ENCODE data around the gene IL1F10.

The IL1F10 gene

DNA sequence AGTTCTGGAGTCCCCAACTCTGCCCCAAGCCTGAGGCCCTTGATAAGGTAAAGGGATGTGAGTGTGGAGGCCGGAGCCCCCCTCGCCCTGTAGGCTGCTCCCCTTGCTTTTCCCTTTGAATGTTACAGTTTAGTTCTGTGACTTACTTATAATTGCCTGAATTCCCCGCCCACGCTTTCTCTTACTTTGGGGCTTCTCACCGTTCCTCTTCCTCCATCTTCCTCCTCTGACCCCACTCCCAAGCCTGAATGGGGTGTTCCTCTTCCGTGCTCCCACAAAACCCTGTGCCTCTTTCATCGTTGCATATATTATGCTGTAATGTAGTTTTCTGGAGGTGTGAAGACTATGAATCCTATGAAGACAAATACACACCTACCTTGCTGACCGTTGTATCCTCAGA, 44.7 kb downstream of the IL1F10 start:
- no peak for DNase-seq (ENCODE audit: low read depth in 2 of 2)

DNA sequence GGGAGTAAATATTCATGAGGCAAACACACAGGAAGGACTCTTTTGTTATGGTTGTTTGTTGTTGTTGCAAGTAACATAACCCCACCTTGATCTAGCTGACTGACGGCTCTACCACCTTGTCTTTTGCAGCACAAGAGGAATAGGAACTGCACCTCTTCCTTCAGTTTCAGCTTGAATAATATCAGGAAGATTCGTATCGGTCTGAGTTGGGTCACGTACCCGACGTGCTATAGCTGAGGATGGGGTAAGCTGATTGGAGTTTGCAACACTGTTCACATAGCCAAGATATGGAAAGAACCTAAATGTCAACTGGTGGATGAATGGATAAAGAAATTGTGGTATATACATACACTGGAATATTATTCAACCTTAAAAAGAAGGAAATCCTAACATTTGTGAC, 45.1 kb downstream of the IL1F10 start:
- no peak for DNase-seq (ENCODE audit: low read depth in 2 of 2)

DNA sequence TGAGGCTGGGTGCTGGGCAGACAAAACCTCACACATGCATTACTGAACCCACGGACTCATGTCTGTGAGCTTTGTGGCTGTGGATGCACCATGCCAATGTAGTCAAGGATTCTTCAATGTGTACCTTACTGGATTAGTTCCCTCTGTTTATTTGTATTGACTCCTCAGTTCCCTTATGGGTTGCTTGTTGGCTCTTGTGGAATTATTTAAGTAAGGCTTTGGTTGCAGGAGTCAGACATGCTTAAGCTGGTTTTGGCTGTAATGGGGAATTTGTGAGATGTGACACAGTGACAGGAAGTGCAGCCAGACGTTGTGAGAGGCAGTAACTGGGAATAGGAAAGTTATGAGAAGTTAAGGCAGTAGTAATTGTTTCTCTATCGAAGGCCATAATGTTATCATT, 46.0 kb downstream of the IL1F10 start:
- DNase-seq (ENCODE audit: low read depth in 2 of 2): no peak

DNA sequence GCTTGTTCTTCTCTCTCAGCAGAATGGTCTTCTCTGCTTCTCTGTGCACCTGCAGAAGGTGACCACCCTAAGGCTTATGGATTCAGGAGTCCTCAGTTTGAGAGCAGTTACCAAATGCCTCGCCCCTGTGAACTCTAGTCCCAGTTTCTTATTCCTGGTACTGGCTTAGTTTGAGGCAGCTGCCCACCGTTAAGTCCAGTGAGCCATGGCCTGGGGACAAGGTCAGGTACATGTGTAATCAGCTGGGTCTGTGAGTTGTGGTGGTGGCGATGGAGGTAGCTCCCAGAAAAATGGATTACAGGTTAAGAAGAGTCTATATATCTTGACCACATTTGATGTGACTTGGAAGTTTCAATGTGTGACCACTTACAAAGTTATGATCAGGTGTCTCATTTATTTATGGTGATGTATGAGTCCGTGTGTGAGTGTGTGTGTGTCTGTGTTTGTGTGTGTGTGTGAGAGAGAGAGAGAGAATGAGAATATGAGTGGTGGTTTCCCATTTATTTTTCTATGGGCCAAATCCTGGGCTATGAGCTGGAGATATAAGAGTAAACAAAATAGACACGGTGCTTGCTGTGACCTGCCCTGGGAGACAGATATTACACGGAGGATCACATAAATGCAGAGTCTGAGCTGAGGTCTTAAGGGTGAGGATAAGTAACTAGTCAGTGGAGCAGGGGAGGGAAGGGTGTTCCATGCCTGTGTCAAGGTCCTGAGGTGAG, 46.6 kb downstream of the IL1F10 start:
- DNase-seq (ENCODE audit: low read depth in 2 of 2): no peak

DNA sequence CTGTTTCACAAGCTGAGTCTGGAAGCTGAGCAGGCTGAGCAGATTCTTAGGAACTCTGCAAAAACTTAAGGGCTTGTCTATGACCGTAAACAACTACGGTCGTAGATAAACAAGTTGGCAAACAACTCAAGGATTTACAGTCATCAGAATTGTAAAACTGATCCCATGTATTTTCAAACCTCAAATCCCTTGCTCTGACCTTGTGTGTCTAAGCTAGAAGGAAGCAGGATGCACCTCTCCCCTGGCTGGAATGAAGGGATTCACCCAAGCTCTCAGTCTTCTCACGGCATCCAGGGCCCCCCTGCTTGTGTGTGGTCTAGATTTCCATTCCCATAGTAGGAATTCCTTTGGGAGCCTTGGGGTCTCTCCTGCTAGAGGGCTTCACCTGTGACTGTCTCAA, 47.2 kb downstream of the IL1F10 start:
- no peak for DNase-seq (ENCODE audit: low read depth in 2 of 2)

DNA sequence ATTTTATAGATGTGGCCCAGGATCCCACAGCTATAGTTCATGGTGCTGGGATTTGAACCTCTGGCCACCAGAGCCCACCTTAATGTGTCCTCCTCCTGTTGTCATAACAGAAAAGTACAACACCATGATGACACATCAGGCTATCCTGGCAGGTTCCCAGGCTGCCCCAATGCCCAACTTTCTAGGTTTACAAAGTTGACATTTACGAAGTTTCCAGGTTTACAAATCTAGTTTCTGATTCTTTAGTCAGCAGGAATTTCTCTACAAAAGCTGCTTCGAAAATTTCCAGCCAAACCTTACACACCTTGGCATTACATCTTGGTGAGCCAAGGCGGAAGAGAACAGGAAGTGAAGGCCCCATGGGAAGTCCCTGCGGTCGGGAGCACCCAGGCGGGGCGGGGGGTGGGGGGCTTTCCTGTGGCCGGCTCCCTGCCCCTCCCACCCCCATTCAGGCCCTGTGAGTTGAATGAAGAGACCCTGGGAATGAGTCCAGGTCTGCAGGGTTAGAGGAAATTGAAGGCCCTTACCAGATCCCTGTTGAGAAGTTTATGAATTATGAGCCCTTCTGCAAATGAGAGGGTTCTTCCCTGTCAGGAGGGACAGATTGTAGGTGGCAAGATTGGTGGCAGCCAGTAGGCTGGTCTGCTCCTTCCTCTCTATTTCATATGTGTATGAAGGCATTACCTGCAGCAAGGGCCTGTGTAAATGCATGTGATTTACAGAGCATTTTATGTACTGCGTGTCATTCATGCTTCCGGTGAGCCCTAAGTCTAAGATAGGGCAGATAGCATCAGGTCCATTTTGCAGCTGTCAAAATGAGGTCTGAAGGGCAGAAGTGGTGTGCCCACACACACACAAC, 48.6 kb downstream of the IL1F10 start:
- DNase-seq (ENCODE audit: low read depth in 2 of 2): no peak

DNA sequence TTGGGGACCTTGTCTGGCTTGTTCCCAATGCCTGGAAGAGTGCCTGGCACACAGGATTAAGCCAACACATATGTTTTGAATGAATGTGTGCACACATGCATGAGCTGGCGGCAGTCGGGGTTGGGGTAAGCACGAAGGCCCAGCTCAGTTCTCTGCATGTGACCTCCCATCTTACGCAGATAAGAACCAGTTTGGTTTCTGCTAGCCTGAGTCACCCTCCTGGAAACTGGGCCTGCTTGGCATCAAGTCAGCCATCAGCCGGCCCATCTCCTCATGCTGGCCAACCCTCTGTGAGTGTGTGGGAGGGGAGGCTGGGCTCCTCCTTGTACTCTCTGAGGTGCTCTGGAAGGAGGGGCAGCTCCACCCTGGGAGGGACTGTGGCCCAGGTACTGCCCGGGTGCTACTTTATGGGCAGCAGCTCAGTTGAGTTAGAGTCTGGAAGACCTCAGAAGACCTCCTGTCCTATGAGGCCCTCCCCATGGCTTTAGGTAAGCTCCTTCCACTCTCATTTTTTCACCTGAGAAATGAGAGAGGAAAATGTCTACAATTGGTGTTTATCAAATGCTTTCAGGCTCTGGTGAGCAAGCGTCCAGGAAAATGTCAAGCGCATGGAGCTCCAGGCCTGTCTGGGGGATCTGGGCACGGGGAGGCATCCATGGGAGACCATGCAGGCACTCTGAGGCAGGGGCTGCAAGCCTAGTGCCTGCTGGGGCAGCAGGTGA, 49.9 kb downstream of the IL1F10 start:
- DNase-seq (ENCODE audit: low read depth in 2 of 2): no peak

DNA sequence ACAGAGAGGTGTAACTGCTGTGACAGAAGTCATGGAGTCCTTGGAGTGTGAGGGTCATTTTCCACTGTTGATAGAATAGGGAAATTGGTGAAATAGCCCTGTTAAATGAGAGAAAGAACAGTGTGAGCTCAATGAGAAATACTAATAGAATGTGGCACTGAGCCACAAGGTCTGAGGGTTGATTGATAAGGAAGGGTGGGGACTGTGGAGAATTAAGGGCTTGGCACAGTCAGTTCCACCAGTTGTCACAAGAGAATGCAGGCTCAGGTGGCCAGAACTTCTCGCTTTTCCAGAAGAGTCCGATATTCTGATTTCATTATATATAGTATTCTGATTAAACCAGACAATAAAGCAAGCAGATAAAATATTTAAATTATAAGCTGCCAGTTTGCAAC, 50.5 kb downstream of the IL1F10 start:
- no peak for DNase-seq (ENCODE audit: low read depth in 2 of 2)

DNA sequence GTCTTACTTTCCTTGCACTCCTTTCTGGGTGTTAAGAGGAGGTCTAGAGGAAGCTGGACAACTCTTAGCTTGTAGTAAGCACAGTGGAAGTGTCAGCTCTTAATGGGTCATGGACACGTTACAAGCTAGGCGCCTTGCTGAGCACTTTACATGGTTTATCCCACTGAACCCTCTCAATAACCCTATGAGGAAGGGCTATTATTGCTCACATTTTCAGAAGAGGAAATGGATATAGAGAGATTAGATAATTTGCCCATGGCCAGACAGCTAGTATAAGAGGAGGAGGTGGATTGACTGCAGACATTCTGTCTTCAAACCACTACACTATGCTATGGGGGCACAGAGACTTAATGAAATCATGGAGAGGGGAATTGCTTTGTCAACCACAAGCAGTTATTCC, 51.3 kb downstream of the IL1F10 start:
- DNase-seq (ENCODE audit: low read depth in 2 of 2): no peak

DNA sequence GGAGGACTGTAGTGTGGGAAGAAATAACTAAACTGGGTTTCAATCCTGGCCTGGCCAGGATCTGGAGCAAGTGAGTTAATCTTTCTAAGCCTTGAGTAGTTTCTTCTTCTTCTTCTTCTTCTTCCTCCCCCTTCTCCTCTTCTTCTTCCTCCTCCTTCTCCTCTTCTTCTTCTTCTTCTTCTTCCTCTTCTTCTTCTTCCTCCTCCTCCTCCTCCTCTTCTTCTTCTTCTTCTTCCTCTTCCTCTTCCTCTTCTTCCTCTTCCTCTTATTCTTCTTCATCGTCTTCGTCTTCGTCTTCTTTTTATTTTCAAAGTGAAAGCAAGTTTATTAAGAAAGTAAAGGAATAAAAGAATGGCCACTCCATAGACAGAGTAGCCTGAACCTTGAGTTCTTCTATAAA, 53.1 kb downstream of the IL1F10 start:
- DNase-seq (ENCODE audit: low read depth in 2 of 2): no peak

DNA sequence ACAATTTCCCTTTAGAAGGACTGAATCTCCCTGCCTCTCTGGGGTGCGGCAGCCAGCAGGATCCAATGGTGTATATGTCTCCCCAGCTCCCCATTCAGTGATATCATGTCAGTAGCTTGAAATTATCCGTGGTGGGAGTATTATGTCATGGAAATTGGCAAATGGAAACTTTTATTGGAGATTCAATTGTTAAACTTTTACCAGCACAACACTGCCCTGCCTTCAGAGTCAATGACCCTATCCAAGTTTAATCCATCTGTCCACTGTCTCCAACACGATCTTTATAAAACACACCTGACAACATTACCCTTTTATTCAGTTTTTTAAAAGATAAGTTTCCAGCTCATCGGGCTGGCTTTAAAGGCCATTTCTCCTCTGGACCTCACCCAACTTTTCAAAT, 54.6 kb downstream of the IL1F10 start:
- DNase-seq (ENCODE audit: low read depth in 2 of 2): no peak

DNA sequence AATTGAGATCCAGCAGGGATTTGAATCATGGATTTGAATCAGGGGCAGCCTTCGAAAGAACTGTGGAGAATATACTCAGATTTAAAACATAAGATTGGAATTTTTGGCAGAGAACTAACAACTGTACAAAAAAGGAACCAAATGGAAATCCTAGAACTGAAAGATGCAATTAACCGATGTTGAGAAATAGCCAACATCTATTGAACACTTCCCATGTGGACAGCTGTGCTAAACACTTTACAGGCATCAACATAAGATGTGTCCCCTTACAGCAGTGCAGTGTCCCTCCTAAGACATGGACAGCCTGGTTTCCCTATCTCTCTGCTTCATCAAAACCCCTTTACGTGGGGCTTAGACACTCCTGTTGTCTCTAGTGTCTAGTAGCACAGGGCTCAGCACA, 56.0 kb downstream of the IL1F10 start:
- no peak for DNase-seq (ENCODE audit: low read depth in 2 of 2)

DNA sequence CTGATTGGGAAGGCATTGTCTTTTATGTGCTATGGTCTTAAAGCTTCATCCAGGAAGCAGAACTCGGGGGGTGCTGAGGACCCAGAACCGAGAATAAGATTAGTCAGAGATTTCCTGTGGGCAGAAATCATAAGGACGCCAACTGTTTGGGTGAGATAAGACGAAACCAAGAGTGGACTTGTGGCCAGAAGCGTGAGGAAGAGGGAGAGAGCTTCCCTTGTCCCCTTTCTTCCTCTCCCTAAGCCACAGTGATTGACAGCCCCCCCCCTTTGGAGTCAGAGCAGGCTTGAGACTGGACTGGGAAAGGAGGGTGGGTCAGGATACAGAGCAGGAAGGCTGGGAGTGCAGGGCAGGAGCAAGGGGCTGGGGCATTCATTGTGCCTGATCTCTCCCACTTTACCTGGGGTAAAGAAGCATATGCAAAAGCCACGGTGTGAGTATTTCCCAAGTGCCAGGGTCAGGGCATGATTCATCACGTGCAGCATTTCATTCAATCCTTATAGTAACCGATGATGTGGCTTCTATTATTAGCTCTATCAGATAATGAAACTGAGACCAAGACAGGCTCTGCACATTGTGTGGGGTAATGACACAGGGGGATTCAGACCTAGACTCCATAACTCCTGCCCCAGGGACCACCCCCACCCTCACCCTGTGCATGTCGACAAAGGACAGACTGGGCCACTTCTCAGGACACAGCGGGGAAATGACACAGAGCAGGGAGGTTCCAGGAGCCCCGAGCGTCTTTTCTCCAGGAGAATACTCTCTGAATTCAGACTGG, 56.6 kb downstream of the IL1F10 start:
- DNase-seq (ENCODE audit: low read depth in 2 of 2): no peak

Data from stimulated activated CD4-positive, alpha-beta T cell treated with anti-CD3 and anti-CD28 coated beads, Interleukin-1b, Interleukin-23, amount 100 ng/mL, for 4 hours (primary cell).